H1 (cell line): Measurements from ENCODE around the gene SZT2. TPM values are rescaled to one million over a fixed set of nuclear protein-coding genes. Genes with fewer than 3 reads are reported as not detected.

Experiments
- CTCF ChIA-PET: fragments of 300-600 bp; sonication (Branson Sonifier 250); formaldehyde crosslinking; loops from one replicate; lab custom pipeline; 2021; ENCODE audit not compliant: partially characterized antibody; lab: Charles Lee
- POLR2A ChIA-PET: fragments of 300-600 bp; sonication (Branson Sonifier 250); formaldehyde crosslinking; loops from one replicate; lab custom pipeline; 2021; ENCODE audit warnings: inconsistent platforms; ENCODE audit not compliant: partially characterized antibody; lab: Charles Lee
- DNase-seq, 2 experiments: peaks; one replicate each; pipeline versions ENCODE4 v3.0.0 to v3.0.0-alpha.2; 2010 to 2022; ENCODE audit warnings: low spot score in 2 of 2, low read depth in 1 of 2, mixed read lengths in 1 of 2
- FAIRE-seq: peaks from 2 replicates; lab custom pipeline; 2011; peaks lifted over from hg19 to GRCh38; lab: Jason Lieb, UNC
- H2AFZ ChIP-seq: 2 replicates; pipeline ENCODE4 v1.8.1; 2012; ENCODE audit warnings: low read length, inconsistent platforms
- H2AK5ac ChIP-seq: 2 replicates; pipeline ENCODE4 v1.6.1; 2013; ENCODE audit warnings: low read depth, low read length
- H2BK120ac ChIP-seq: replicated peaks from 2 replicates; pipeline ENCODE3; 2013; ENCODE audit warnings: low read depth, low read length, inconsistent platforms
- H2BK12ac ChIP-seq: 2 replicates; pipeline ENCODE4 v1.6.1; 2013; ENCODE audit warnings: low read depth, low read length
- H2BK15ac ChIP-seq: 2 replicates; pipeline ENCODE4 v1.6.1; 2013; ENCODE audit warnings: low read length
- H2BK20ac ChIP-seq: 2 replicates; pipeline ENCODE4 v1.6.1; 2013; ENCODE audit warnings: low read length
- H2BK5ac ChIP-seq: 2 replicates; pipeline ENCODE4 v1.6.1; 2013; ENCODE audit warnings: low read depth, low read length
- H3K14ac ChIP-seq: 2 replicates; pipeline ENCODE4 v1.6.1; 2013; ENCODE audit warnings: inconsistent platforms; ENCODE audit not compliant: insufficient read length
- H3K18ac ChIP-seq: 2 replicates; pipeline ENCODE4 v1.6.1; 2013; ENCODE audit warnings: low read length; ENCODE audit errors: extremely low read depth
- H3K23ac ChIP-seq: 2 replicates; pipeline ENCODE4 v1.6.1; 2013; ENCODE audit warnings: inconsistent platforms; ENCODE audit not compliant: insufficient read length
- H3K23me2 ChIP-seq: 2 replicates; pipeline ENCODE4 v1.6.1; 2013; ENCODE audit warnings: low read depth, low read length
- H3K27ac ChIP-seq: 2 replicates; pipeline ENCODE4 v1.6.1; 2011; ENCODE audit warnings: low read depth, low read length, inconsistent platforms
- H3K27me3 ChIP-seq, 4 experiments: replicated peaks in 1 of 4; 1 replicate in 1 of 4; 2 replicates in 3 of 4; pipeline versions ENCODE4 v1.6.1 to v1.8.1; 2011 to 2013; ENCODE audit warnings: low read length in 3 of 4, mild to moderate bottlenecking in 3 of 4, inconsistent platforms in 2 of 4, mixed read lengths in 2 of 4, moderate library complexity in 1 of 4; ENCODE audit not compliant: control insufficient read depth in 3 of 4, insufficient read depth in 3 of 4; ENCODE audit errors: extremely low read depth in 1 of 4
- H3K36me3 ChIP-seq, 4 experiments: 2 replicates each; pipeline versions ENCODE4 v1.6.1 to v1.8.1; 2011 to 2013; ENCODE audit warnings: mild to moderate bottlenecking in 4 of 4, low read length in 3 of 4, moderate library complexity in 2 of 4, control low read depth in 1 of 4, inconsistent platforms in 1 of 4; ENCODE audit not compliant: insufficient read depth in 4 of 4, control insufficient read depth in 2 of 4
- H3K4ac ChIP-seq: replicated peaks from 2 replicates; pipeline ENCODE3; 2013; ENCODE audit warnings: low read length, low read depth, mixed read lengths, inconsistent platforms; ENCODE audit not compliant: insufficient read length
- H3K4me1 ChIP-seq, 4 experiments: replicated peaks in 1 of 4; 1 replicate in 1 of 4; 2 replicates in 3 of 4; pipeline versions ENCODE4 v1.6.1 to v1.8.1; 2011 to 2013; ENCODE audit warnings: low read length in 3 of 4, inconsistent platforms in 2 of 4, mixed read lengths in 1 of 4; ENCODE audit not compliant: insufficient read depth in 4 of 4, control insufficient read depth in 3 of 4
- H3K4me2 ChIP-seq, 2 experiments: 2 replicates each; pipeline versions ENCODE4 v1.6.1 to v1.8.1; 2011 to 2013; ENCODE audit warnings: low read depth in 2 of 2, low read length in 2 of 2, control low read depth in 1 of 2, inconsistent platforms in 1 of 2, mild to moderate bottlenecking in 1 of 2; ENCODE audit not compliant: insufficient read depth in 1 of 2
- H3K4me3 ChIP-seq, 4 experiments: fragments of 200-600, 300-600 bp in 1 of 4; sonication (generic), shearing (Covaris generic), sonication (Bioruptor Twin) in 1 of 4; 2 replicates each; pipeline versions ENCODE4 v1.5.1 to v1.8.1; 2011 to 2016; ENCODE audit warnings: low read length in 4 of 4, low read depth in 3 of 4, control low read depth in 2 of 4, inconsistent platforms in 2 of 4, mild to moderate bottlenecking in 2 of 4, mixed read lengths in 1 of 4, moderate library complexity in 1 of 4; ENCODE audit not compliant: insufficient read depth in 2 of 4; ENCODE audit errors: extremely low read depth in 1 of 4
- H3K56ac ChIP-seq: replicated peaks from 2 replicates; pipeline ENCODE3; 2013; ENCODE audit warnings: low read depth, mild to moderate bottlenecking, mixed read lengths, low read length, inconsistent platforms; ENCODE audit not compliant: insufficient read length
- H3K79me1 ChIP-seq: 2 replicates; pipeline ENCODE4 v1.6.1; 2013; ENCODE audit warnings: low read depth, low read length, control low read depth
- H3K79me2 ChIP-seq, 2 experiments: 2 replicates each; pipeline versions ENCODE4 v1.6.1 to v1.8.1; 2012 to 2013; ENCODE audit warnings: low read length in 2 of 2, mild to moderate bottlenecking in 2 of 2, inconsistent platforms in 1 of 2; ENCODE audit not compliant: insufficient read depth in 2 of 2, control insufficient read depth in 1 of 2
- H3K9ac ChIP-seq, 4 experiments: replicated peaks in 1 of 4; 1 replicate in 1 of 4; 2 replicates in 3 of 4; pipeline versions ENCODE4 v1.6.1 to v1.8.1; 2011 to 2013; ENCODE audit warnings: low read depth in 3 of 4, low read length in 3 of 4, control low read depth in 2 of 4, mild to moderate bottlenecking in 2 of 4, moderate library complexity in 2 of 4, inconsistent platforms in 1 of 4; ENCODE audit errors: extremely low read depth in 1 of 4
- H3K9me3 ChIP-seq, 2 experiments: 2 replicates each; pipeline versions ENCODE4 v1.6.1 to v1.8.1; 2012 to 2013; ENCODE audit warnings: mild to moderate bottlenecking in 2 of 2, moderate library complexity in 2 of 2, control low read depth in 1 of 2, inconsistent platforms in 1 of 2, low read depth in 1 of 2, low read length in 1 of 2, mixed read lengths in 1 of 2; ENCODE audit not compliant: insufficient read depth in 2 of 2
- H4K20me1 ChIP-seq, 2 experiments: replicated peaks in 1 of 2; 2 replicates each; pipeline versions ENCODE3 to v1.8.1; 2011 to 2013; ENCODE audit warnings: inconsistent platforms in 2 of 2, low read length in 2 of 2, mild to moderate bottlenecking in 1 of 2; ENCODE audit not compliant: insufficient read depth in 2 of 2, control insufficient read depth in 1 of 2
- H4K5ac ChIP-seq: 2 replicates; pipeline ENCODE4 v1.6.1; 2013; ENCODE audit warnings: low read length, low read depth, mixed read lengths, inconsistent platforms; ENCODE audit not compliant: insufficient read length
- H4K8ac ChIP-seq: 2 replicates; pipeline ENCODE4 v1.8.0; 2013; ENCODE audit warnings: mild to moderate bottlenecking, moderate library complexity, low read length, inconsistent platforms; ENCODE audit not compliant: insufficient read depth; ENCODE audit errors: extremely low read depth
- H4K91ac ChIP-seq: replicated peaks from 2 replicates; pipeline ENCODE3; 2013; ENCODE audit warnings: low read length, mixed read lengths, inconsistent platforms; ENCODE audit not compliant: insufficient read length
- ASH2L ChIP-seq: fragments of 200-600, 300-600 bp; sonication (generic); IDR thresholded peaks from one replicate; pipeline ENCODE4 v1.7.1; 2017; ENCODE audit warnings: low read length
- WGBS, 2 experiments: shearing (Covaris generic) in 1 of 2; methylation state at CpG; one replicate each; pipeline versions ENCODE4 v1.1.6 to v1.1.7; 2013 to 2015; ENCODE audit warnings: low lambda C conversion rate in 2 of 2, mixed read lengths in 2 of 2, inconsistent platforms in 1 of 2, low coverage in 1 of 2, missing lambda C conversion rate in 1 of 2; ENCODE audit not compliant: insufficient replicate concordance in 2 of 2, insufficient coverage in 1 of 2, insufficient read length in 1 of 2; ENCODE audit errors: extremely low coverage in 1 of 2, missing lambda C conversion rate in 1 of 2; 5-methylcytosine and 5-hydroxymethylcytosine counted together
- polyA plus RNA-seq, 7 experiments: library from polyadenylated mRNA; depleted of rRNA in 3 of 7; stranded (reverse) in 5 of 7; unstranded in 2 of 7; fragments of >200 nt in 5 of 7; fragments of 200-250 nt in 2 of 7; gene quantifications; 1 replicate in 5 of 7; 2 replicates in 1 of 7; 4 replicates in 1 of 7; pipeline versions ENCODE4 v1.2.1 to v1.2.3, GENCODE V29; 2011 to 2013; ENCODE audit warnings: missing spikeins in 2 of 7, mixed read lengths in 2 of 7
- total RNA-seq: library from RNA; stranded (reverse); fragmentation: NEBNext Ultra II Directional; extraction: Animal tissue kit (Norgen Biotek cat#: 25700); gene quantifications from 2 replicates; pipeline ENCODE4 v1.2.1, GENCODE V29; 2021

SZT2 gene
- total and polyA plus RNA-seq, 2 of the 8 experiments (the other 6 are each of a cell fraction or from before 2014, with no cell fraction given), result 4.7 to 12.9 TPM

DNA sequence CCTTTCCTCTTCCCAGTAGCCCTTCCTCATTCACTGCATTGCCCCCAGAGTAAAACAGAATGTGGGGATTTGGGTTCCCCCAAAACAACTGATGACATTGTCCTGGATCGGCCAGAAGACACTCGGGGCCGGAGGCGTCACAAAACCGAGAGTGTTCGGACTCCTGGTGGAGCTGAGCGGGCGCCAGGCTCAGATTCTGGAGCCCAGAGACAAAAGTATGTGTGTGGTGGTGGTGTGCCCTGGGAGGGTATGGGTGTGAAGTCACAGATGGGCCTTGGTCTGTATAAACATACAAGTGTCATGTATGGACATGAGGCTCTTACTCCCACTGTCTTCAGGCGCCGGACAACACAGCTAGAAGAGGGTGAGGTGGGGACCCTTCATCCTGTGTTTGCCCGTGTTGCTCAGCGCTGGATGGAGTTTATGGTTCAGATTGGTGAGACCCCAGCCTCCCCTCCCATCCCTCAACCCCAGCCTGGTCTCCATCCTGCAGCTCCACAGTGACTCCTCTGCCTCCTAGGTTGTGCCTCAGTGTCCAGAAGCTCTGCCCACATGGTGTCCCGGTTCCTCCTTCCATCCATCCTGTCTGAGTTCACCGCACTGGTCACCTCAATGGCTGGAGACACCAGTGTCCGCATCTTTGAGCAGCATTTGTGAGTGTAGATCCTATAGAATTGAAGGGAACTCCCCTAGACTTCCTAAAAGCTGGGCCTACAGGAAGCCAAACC lies 51.6 kb downstream of the SZT2 start:
- DNase-seq (no peak), FAIRE-seq (no peak)
- no peaks in the 10 kb centered on the region for H3K79me2 ChIP-seq
- H3K27ac ChIP-seq, result no peak overlapping the region
- ChIA-PET CTCF (interaction anchor here (0.6 to 4.8 kb wide), 6 partner anchors 20 to 203 kb away, joined by 3 to 19 read pairs (median 4); no protein-coding TSS in a partner anchor), POLR2A (interaction anchor here (0.8 to 3.8 kb wide), 10 partner anchors 8 to 172 kb away, joined by 3 to 22 read pairs (median 6); partner anchors contain the start of gene HYI)
- H3K36me3 ChIP-seq, result peaks cover 0 to 14% (median 2%) of the 10 kb centered on the region in 4 experiments; a peak in 4 of 8 replicates
- H3K9me3 ChIP-seq, result no peaks in the 10 kb centered on the region
- H4K8ac ChIP-seq, result no peak overlapping the region
- no peak overlapping the region for H3K4me3 ChIP-seq
- no peak overlapping the region for H4K91ac ChIP-seq
- no peak overlapping the region for H3K4ac ChIP-seq
- no peak overlapping the region for H3K18ac ChIP-seq
- no peaks in the 10 kb centered on the region for H3K27me3 ChIP-seq
- no peaks in the 10 kb centered on the region for H4K20me1 ChIP-seq
- no peak overlapping the region for H2BK20ac ChIP-seq
- no peak overlapping the region for H3K9ac ChIP-seq
- H3K4me2 ChIP-seq, result no peak overlapping the region
- 87% methylated on average over 15 of the region's 15 CpGs; no CpG with 5 or more reads in 1 of the 2 experiments for WGBS, 2 experiments
- H2BK12ac ChIP-seq, result no peak overlapping the region
- H2BK5ac ChIP-seq, result no peak overlapping the region
- no peak overlapping the region for H3K56ac ChIP-seq
- no peak for TF ChIP-seq ASH2L
- H2AFZ ChIP-seq, result no peak overlapping the region
- H2BK15ac ChIP-seq, result no peak overlapping the region
- no peak overlapping the region for H3K23ac ChIP-seq
- H2BK120ac ChIP-seq, result no peak overlapping the region
- H3K14ac ChIP-seq, result no peak overlapping the region
- no peaks in the 10 kb centered on the region for H3K79me1 ChIP-seq
- H4K5ac ChIP-seq, result no peak overlapping the region
- H3K4me1 ChIP-seq, result no peaks in the 10 kb centered on the region
- H2AK5ac ChIP-seq, result no peak overlapping the region
- no peaks in the 10 kb centered on the region for H3K23me2 ChIP-seq
